IMR-90 (cell line): ENCODE data around the gene GPR21.

ENCODE experiments used
- CHD1 ChIP-seq: IDR thresholded peaks from 2 replicates; pipeline ENCODE4 v1.6.1; 2012; ENCODE audit warnings: low read depth, low read length, improper control_type of control experiment
- MAFK ChIP-seq: IDR thresholded peaks from 2 replicates; pipeline ENCODE4 v1.6.1; 2012; ENCODE audit warnings: low read depth, low read length, improper control_type of control experiment
- MAZ ChIP-seq: IDR thresholded peaks from 2 replicates; pipeline ENCODE4 v1.6.1; 2012; ENCODE audit warnings: low read depth, mild to moderate bottlenecking, low read length, improper control_type of control experiment, moderate library complexity, borderline replicate concordance
- MXI1 ChIP-seq: IDR thresholded peaks from 2 replicates; pipeline ENCODE4 v1.6.1; 2012; ENCODE audit warnings: low read depth, mild to moderate bottlenecking, low read length, moderate library complexity, borderline replicate concordance
- POLR2A ChIP-seq: IDR thresholded peaks from 2 replicates; pipeline ENCODE4 v1.6.1; 2012; ENCODE audit warnings: mild to moderate bottlenecking, low read depth, low read length
- RAD21 ChIP-seq: IDR thresholded peaks from 2 replicates; pipeline ENCODE4 v1.6.1; 2012; ENCODE audit warnings: low read length, improper control_type of control experiment
- RCOR1 ChIP-seq: IDR thresholded peaks from 2 replicates; pipeline ENCODE4 v1.6.1; 2012; ENCODE audit warnings: mild to moderate bottlenecking, low read length, improper control_type of control experiment; ENCODE audit not compliant: insufficient replicate concordance
- RFX5 ChIP-seq: IDR thresholded peaks from 2 replicates; pipeline ENCODE4 v1.8.0; 2012; ENCODE audit warnings: low read depth, mild to moderate bottlenecking, low read length, moderate library complexity
- SMC3 ChIP-seq: fragments of 150-350 bp; IDR thresholded peaks from 2 replicates; pipeline ENCODE4 v1.6.1; 2016; ENCODE audit warnings: low read depth, mild to moderate bottlenecking, antibody characterized with exemption, low read length, moderate library complexity
- TF ChIP-seq, protein P1 (sequence below): conservative IDR thresholded peaks from 2 replicates; pipeline ENCODE4 v1.5.1; 2012; ENCODE audit warnings: mild to moderate bottlenecking, low read depth, low read length, improper control_type of control experiment

DNA sequence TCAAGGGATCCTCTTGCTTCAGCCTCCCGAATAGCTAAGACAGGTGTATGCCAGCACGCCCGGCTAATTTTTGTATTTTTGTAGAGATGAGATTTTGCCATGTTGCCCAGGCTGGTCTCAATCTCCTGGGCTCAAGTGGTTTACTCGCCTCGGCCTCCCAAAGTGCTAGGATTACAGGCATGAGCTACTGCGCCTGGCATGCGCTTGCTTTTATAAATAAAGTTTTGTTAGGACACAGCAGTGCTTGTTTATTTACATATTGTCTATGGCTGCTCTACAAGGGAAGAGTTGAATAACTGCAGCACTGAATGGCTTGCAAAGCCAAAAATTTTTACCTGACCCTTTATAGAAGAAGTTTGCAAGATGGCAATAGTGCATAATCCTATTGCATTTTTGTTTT, 27.7 kb downstream of the GPR21 start:
- no peak for TF ChIP-seq MAFK
- TF ChIP-seq, protein P1, sequence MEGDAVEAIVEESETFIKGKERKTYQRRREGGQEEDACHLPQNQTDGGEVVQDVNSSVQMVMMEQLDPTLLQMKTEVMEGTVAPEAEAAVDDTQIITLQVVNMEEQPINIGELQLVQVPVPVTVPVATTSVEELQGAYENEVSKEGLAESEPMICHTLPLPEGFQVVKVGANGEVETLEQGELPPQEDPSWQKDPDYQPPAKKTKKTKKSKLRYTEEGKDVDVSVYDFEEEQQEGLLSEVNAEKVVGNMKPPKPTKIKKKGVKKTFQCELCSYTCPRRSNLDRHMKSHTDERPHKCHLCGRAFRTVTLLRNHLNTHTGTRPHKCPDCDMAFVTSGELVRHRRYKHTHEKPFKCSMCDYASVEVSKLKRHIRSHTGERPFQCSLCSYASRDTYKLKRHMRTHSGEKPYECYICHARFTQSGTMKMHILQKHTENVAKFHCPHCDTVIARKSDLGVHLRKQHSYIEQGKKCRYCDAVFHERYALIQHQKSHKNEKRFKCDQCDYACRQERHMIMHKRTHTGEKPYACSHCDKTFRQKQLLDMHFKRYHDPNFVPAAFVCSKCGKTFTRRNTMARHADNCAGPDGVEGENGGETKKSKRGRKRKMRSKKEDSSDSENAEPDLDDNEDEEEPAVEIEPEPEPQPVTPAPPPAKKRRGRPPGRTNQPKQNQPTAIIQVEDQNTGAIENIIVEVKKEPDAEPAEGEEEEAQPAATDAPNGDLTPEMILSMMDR = no peak
- no peak for TF ChIP-seq POLR2A
- TF ChIP-seq RCOR1 = no peak
- TF ChIP-seq RFX5 = no peak
- TF ChIP-seq MXI1 = no peak
- TF ChIP-seq RAD21 = no peak
- TF ChIP-seq CHD1 = no peak
- no peak for TF ChIP-seq SMC3
- TF ChIP-seq MAZ = no peak
